Naive thymus-derived CD4-positive, alpha-beta T cell (primary cell): ENCODE results near the gene CLEC4M. TPM values are rescaled to one million over a fixed set of nuclear protein-coding genes. Genes with fewer than 3 reads are reported as not detected.
A peak's percentile ranks its signal among the peaks of the same experiment; 100 is the strongest.
"Not testable (repeated sequence)": the region's sequence is repeated elsewhere in the genome, so short reads cannot be mapped to it uniquely, and the experiment has no call there.

Experiments used
- ATAC-seq: fragments of 150-1000 bp; cut with Tn5 transposase; 2 replicates; pipeline ENCODE4 v1.10.0; 2021; ENCODE audit warnings: mild to moderate bottlenecking, moderate library complexity
- CTCF ChIA-PET: fragments of 350-600 bp; sonication (Branson Sonifier 250); formaldehyde crosslinking; loops from one replicate; lab custom pipeline; 2021; ENCODE audit warnings: antibody characterized with exemption; lab: Charles Lee
- POLR2A ChIA-PET: fragments of 350-600 bp; sonication (Branson Sonifier 250); formaldehyde crosslinking; loops from one replicate; lab custom pipeline; 2021; ENCODE audit warnings: antibody characterized with exemption, inconsistent platforms; lab: Charles Lee
- DNase-seq, 9 donors: peaks; one replicate each; pipeline versions ENCODE4 v3.0.0 to v3.0.0-alpha.2; 2020 to 2022; ENCODE audit warnings: mixed read lengths in 1 of 9
- H3K27ac ChIP-seq: one replicate; pipeline ENCODE4 v1.7.0; 2013; ENCODE audit warnings: mild to moderate bottlenecking, low read depth, low read length, moderate library complexity
- H3K27me3 ChIP-seq, 2 donors: one replicate each; pipeline ENCODE4 v1.7.0; 2013; ENCODE audit warnings: low read length in 2 of 2, mild to moderate bottlenecking in 2 of 2, moderate library complexity in 2 of 2; ENCODE audit not compliant: control insufficient read depth in 2 of 2, insufficient read depth in 2 of 2
- H3K36me3 ChIP-seq, 3 experiments: 1 replicate in 2 of 3; 2 replicates in 1 of 3; pipeline ENCODE4 v1.7.0; 2013; ENCODE audit warnings: low read length in 3 of 3, mild to moderate bottlenecking in 3 of 3, moderate library complexity in 1 of 3; ENCODE audit not compliant: insufficient read depth in 3 of 3, control insufficient read depth in 2 of 3
- H3K4me1 ChIP-seq, 2 donors: one replicate each; pipeline ENCODE4 v1.7.0; 2013; ENCODE audit warnings: low read length in 2 of 2, mild to moderate bottlenecking in 2 of 2, moderate library complexity in 1 of 2; ENCODE audit not compliant: control insufficient read depth in 2 of 2, insufficient read depth in 2 of 2
- H3K4me3 ChIP-seq: 2 replicates; pipeline ENCODE4 v1.7.0; 2013; ENCODE audit warnings: mild to moderate bottlenecking, low read length
- H3K9me3 ChIP-seq, 3 experiments: 1 replicate in 2 of 3; 2 replicates in 1 of 3; pipeline ENCODE4 v1.7.0; 2013; ENCODE audit warnings: low read length in 3 of 3; ENCODE audit not compliant: control insufficient read depth in 2 of 3
- H3K27ac Mint-ChIP-seq, 9 donors: one replicate each; pipeline ENCODE4 v1.8.0; 2020 to 2022; ENCODE audit warnings: mixed read lengths in 9 of 9, mild to moderate bottlenecking in 8 of 9, moderate library complexity in 5 of 9, inconsistent platforms in 2 of 9
- H3K27me3 Mint-ChIP-seq, 5 donors: one replicate each; pipeline ENCODE4 v1.8.0; 2021 to 2022; ENCODE audit warnings: mixed read lengths in 5 of 5, mild to moderate bottlenecking in 1 of 5
- H3K36me3 Mint-ChIP-seq, 5 donors: one replicate each; pipeline ENCODE4 v1.8.0; 2020 to 2022; ENCODE audit warnings: mixed read lengths in 5 of 5, mild to moderate bottlenecking in 3 of 5, inconsistent platforms in 1 of 5
- H3K4me1 Mint-ChIP-seq, 7 donors: one replicate each; pipeline ENCODE4 v1.8.0; 2020 to 2022; ENCODE audit warnings: mixed read lengths in 7 of 7, mild to moderate bottlenecking in 3 of 7, inconsistent platforms in 1 of 7
- H3K4me3 Mint-ChIP-seq, 10 donors: one replicate each; pipeline ENCODE4 v1.8.0; 2020 to 2022; ENCODE audit warnings: mild to moderate bottlenecking in 10 of 10, mixed read lengths in 10 of 10, moderate library complexity in 6 of 10, inconsistent platforms in 2 of 10
- H3K9me3 Mint-ChIP-seq, 11 donors: one replicate each; pipeline ENCODE4 v1.8.0; 2020 to 2022; ENCODE audit warnings: mixed read lengths in 11 of 11, mild to moderate bottlenecking in 4 of 11, inconsistent platforms in 1 of 11, moderate library complexity in 1 of 11
- intact Hi-C, 2 donors: fragments of 100-400 bp; cut with micrococcal nuclease; formaldehyde crosslinking; loops; one replicate each; pipeline ENCODE4 v1.15.1; 2023
- polyA plus RNA-seq, 2 donors: library from polyadenylated mRNA; unstranded; fragments of 300-500 nt; fragmentation: Illumina TruSeq; gene quantifications; one replicate each; pipeline ENCODE4 v1.2.3, GENCODE V29; 2021
- total RNA-seq, 6 experiments: library from RNA in 5 of 6; stranded (reverse) in 5 of 6; gene quantifications; 1 replicate in 5 of 6; 2 replicates in 1 of 6; pipeline ENCODE4 v1.2.3 and lab custom pipeline; 2021 to 2026

The CLEC4M gene
- total and polyA plus RNA-seq, 7 experiments from 2014 or later: 0.74 TPM; not detected in 6

GRCh38 chr19:7790416-7790815 lies 27.4 kb downstream of the CLEC4M start:
- Histone ChIP-seq H3K4me3 (no peak overlapping the region), H3K9me3 (no peaks in the 10 kb centered on the region), H3K27ac (no peak overlapping the region), H3K36me3 (no peaks in the 10 kb centered on the region), H3K27me3 (peaks cover 0 to 5% of the 10 kb centered on the region in 2 donors), H3K4me1 (peaks cover 0 to 12% of the 10 kb centered on the region in 2 donors)
- Mint-ChIP-seq H3K4me3 (peak overlapping the region in 3 of 10 donors; percentile 30 to 75 (median 39)), H3K27me3 (peaks cover 5 to 45% (median 21%) of the 10 kb centered on the region in 5 donors), H3K36me3 (no peaks in the 10 kb centered on the region), H3K9me3 (peaks cover 0 to 5% (median 0%) of the 10 kb centered on the region in 11 donors), H3K4me1 (peaks cover 0 to 18% (median 11%) of the 10 kb centered on the region in 7 donors), H3K27ac (no peak overlapping the region)
- POLR2A ChIA-PET: interaction anchor here (0.6 to 1.9 kb wide), 2 partner anchors 109 to 222 kb away, joined by 3 to 6 read pairs; partner anchors contain the start of gene TRAPPC5
- intact Hi-C loops: loop anchor here in 1 of 2 donors (10.0 kb wide), 1 partner anchor 46 kb away; the partner anchor contains the start of gene CD209
- DNase-seq (no peak), ATAC-seq (no peak)
- CTCF ChIA-PET: no interaction called here

- ChIA-PET POLR2A (interaction anchor here (1.9 kb wide), 1 partner anchor 111 kb away, joined by 6 read pairs; the partner anchor contains the start of gene TRAPPC5), CTCF (no interaction called here)
- no peaks in the 10 kb centered on the region for H3K36me3 ChIP-seq
- H3K9me3 ChIP-seq: no peaks in the 10 kb centered on the region
- Mint-ChIP-seq H3K9me3 (peaks cover 0 to 2% (median 0%) of the 10 kb centered on the region in 11 donors), H3K4me3 (peak overlapping the region in 1 of 10 donors; percentile 26), H3K36me3 (no peaks in the 10 kb centered on the region), H3K4me1 (peaks cover 0 to 16% (median 11%) of the 10 kb centered on the region in 7 donors), H3K27me3 (peaks cover 1 to 41% (median 17%) of the 10 kb centered on the region in 5 donors), H3K27ac (peak overlapping the region in 1 of 9 donors; percentile 36)
- H3K4me3 ChIP-seq: no peak overlapping the region
- DNase-seq: no peak
- no peak for ATAC-seq
- H3K27me3 ChIP-seq: peaks cover 0 to 5% of the 10 kb centered on the region in 2 donors
- peaks cover 0 to 12% of the 10 kb centered on the region in 2 donors for H3K4me1 ChIP-seq
- intact Hi-C loops: loop anchor here in 1 of 2 donors (10.0 kb wide), 1 partner anchor 47 kb away; the partner anchor contains the start of gene CD209
- H3K27ac ChIP-seq: no peak overlapping the region
Measured at GRCh38 chr19:7792281-7792680, 29.2 kb downstream of the CLEC4M start.

DNA sequence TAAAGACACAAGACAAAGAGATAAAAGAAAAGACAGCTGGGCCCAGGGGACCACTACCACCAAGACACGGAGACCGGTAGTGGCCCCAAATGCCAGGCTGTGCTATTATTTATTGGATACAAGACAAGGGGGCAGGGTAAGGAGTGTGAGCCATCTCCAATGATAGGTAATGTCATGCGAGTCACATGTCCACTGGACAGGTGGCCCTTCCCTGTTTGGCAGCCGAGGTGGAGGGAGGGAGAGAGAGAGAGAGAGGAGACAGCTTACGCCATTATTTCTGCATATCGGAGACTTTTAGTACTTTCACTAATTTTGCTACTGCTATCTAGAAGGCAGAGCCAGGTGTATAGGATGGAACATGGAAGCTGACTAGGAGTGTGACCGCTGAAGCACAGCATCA lies 29.7 kb downstream of the CLEC4M start:
- H3K36me3 ChIP-seq, H3K9me3 ChIP-seq, ATAC-seq, POLR2A ChIA-PET, H3K27me3 ChIP-seq, H3K4me3 Mint-ChIP-seq, CTCF ChIA-PET, H3K9me3 Mint-ChIP-seq, H3K27ac ChIP-seq, DNase-seq, H3K36me3 Mint-ChIP-seq, H3K4me3 ChIP-seq: not testable (repeated sequence)
- peaks cover 0 to 12% of the 10 kb centered on the region in 2 donors for H3K4me1 ChIP-seq
- Mint-ChIP-seq H3K27ac (peak overlapping the region in 1 of 9 donors; percentile 19), H3K4me1 (peaks cover 0 to 14% (median 9%) of the 10 kb centered on the region in 7 donors), H3K27me3 (peaks cover 0 to 40% (median 14%) of the 10 kb centered on the region in 5 donors)
- intact Hi-C loops: loop anchor here in 1 of 2 donors (10.0 kb wide), 1 partner anchor 48 kb away; the partner anchor contains the start of gene CD209

DNA sequence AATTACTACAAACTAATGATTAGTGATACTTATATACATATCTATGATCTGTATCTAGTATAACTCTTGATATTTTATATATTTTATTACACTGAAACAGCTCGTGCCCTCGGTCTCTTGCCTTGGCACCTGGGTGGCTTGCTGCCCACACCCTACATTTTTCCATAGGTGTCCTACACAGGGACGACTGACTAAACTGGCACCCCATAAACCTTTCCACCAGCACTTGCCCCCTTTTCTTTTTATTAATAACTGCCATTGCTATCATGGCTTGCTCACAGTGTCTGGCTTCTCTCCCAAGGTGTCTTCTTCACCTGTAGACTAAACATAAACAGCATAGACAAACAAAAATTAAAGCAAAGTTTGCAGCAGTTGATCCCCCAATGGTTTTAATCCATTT lies 30.4 kb downstream of the CLEC4M start:
- no peaks in the 10 kb centered on the region for H3K36me3 Mint-ChIP-seq
- Histone ChIP-seq H3K27ac (no peak overlapping the region), H3K4me1 (peaks cover 0 to 12% of the 10 kb centered on the region in 2 donors), H3K9me3 (no peaks in the 10 kb centered on the region), H3K36me3 (no peaks in the 10 kb centered on the region), H3K4me3 (no peak overlapping the region), H3K27me3 (peaks cover 0 to 5% of the 10 kb centered on the region in 2 donors)
- peaks cover 0 to 37% (median 14%) of the 10 kb centered on the region in 5 donors for H3K27me3 Mint-ChIP-seq
- H3K4me1 Mint-ChIP-seq: peaks cover 0 to 14% (median 9%) of the 10 kb centered on the region in 7 donors
- no peak overlapping the region for H3K4me3 Mint-ChIP-seq
- intact Hi-C loops: loop anchor here in 1 of 2 donors (10.0 kb wide), 1 partner anchor 49 kb away; the partner anchor contains the start of gene CD209
- ChIA-PET POLR2A (no interaction called here), CTCF (no interaction called here)
- peaks cover 0 to 2% (median 0%) of the 10 kb centered on the region in 11 donors for H3K9me3 Mint-ChIP-seq
- ATAC-seq (no peak), DNase-seq (no peak)
- no peak overlapping the region for H3K27ac Mint-ChIP-seq

GRCh38 chr19:7795555-7796161 lies 32.6 kb downstream of the CLEC4M start:
- H3K4me1 ChIP-seq: no peaks in the 10 kb centered on the region
- no peak overlapping the region for H3K4me3 ChIP-seq
- ChIA-PET CTCF (interaction anchor here (0.8 to 1.0 kb wide), 4 partner anchors 73 to 694 kb away, joined by 3 to 6 read pairs (median 3); partner anchors contain the start of gene TRAPPC5), POLR2A (interaction anchor here (0.5 kb wide), 1 partner anchor 17 kb away, joined by 3 read pairs; no protein-coding TSS in a partner anchor)
- H3K27ac Mint-ChIP-seq: no peak overlapping the region
- no peaks in the 10 kb centered on the region for H3K36me3 Mint-ChIP-seq
- peaks cover 0 to 8% (median 6%) of the 10 kb centered on the region in 7 donors for H3K4me1 Mint-ChIP-seq
- peaks cover 0 to 1% (median 0%) of the 10 kb centered on the region in 11 donors for H3K9me3 Mint-ChIP-seq
- no peaks in the 10 kb centered on the region for H3K27me3 ChIP-seq
- H3K9me3 ChIP-seq: no peaks in the 10 kb centered on the region
- no peak overlapping the region for H3K27ac ChIP-seq
- no peak for DNase-seq
- no peaks in the 10 kb centered on the region for H3K36me3 ChIP-seq
- intact Hi-C loops: loop anchor here (5.0 to 10.0 kb wide), 2 partner anchors 51 to 443 kb away; partner anchors contain the start of gene CD209 (in 1 of the 2)
- H3K27me3 Mint-ChIP-seq: peaks cover 0 to 40% (median 4%) of the 10 kb centered on the region in 5 donors
- no peak for ATAC-seq
- H3K4me3 Mint-ChIP-seq: no peak overlapping the region

- no peak overlapping the region for H3K4me3 ChIP-seq
- no peaks in the 10 kb centered on the region for H3K27me3 ChIP-seq
- no peak overlapping the region for H3K27ac ChIP-seq
- no peaks in the 10 kb centered on the region for H3K4me1 ChIP-seq
- no peaks in the 10 kb centered on the region for H3K9me3 ChIP-seq
- Mint-ChIP-seq H3K36me3 (peaks cover 0 to 2% (median 0%) of the 10 kb centered on the region in 5 donors), H3K4me1 (peaks cover 0 to 8% (median 6%) of the 10 kb centered on the region in 7 donors), H3K4me3 (peak overlapping the region in 1 of 10 donors; percentile 23), H3K9me3 (peaks cover 0 to 4% (median 0%) of the 10 kb centered on the region in 11 donors), H3K27ac (peak overlapping the region in 1 of 9 donors; percentile 63), H3K27me3 (peaks cover 0 to 44% (median 11%) of the 10 kb centered on the region in 5 donors)
- DNase-seq (peak; percentile 13 to 61 (median 39)), ATAC-seq (peak; percentile 71)
- ChIA-PET CTCF (interaction anchor here (0.9 to 5.3 kb wide), 20 partner anchors 10 to 698 kb away, joined by 3 to 55 read pairs (median 5); partner anchors contain the start of genes PET100, TRAPPC5 and XAB2), POLR2A (interaction anchor here (0.6 to 3.2 kb wide), 6 partner anchors 95 to 1138 kb away, joined by 3 to 14 read pairs (median 4); partner anchors contain the start of genes MCEMP1 and TRAPPC5)
- intact Hi-C loops: loop anchor here (1.0 to 10.0 kb wide), 8 partner anchors 55 to 697 kb away; partner anchors contain the start of gene CD209 (in 1 of the 2)
- H3K36me3 ChIP-seq: no peaks in the 10 kb centered on the region
Measured at GRCh38 chr19:7799640-7800355, 36.8 kb downstream of the CLEC4M start.
